ENCODE results near the gene ACER3.

GRCh38 chr11:77003963-77004362 is 143.2 kb downstream of the ACER3 start:
- TF ChIP-seq CTCF (IDR thresholded peaks at IDR 0.05), result no peak
- TF ChIP-seq POLR2AphosphoS5 (IDR thresholded peaks at IDR 0.05; ENCODE audit: insufficient read depth in 1 of 2, low read depth in 1 of 2), result no peak
- TF ChIP-seq POLR2A (IDR thresholded peaks at IDR 0.05), result no peak
